Measurements from ENCODE around the gene ID1.
A peak's percentile ranks its signal among the peaks of the same experiment; 100 is the strongest.
"Not testable (repeated sequence)": the region's sequence is repeated elsewhere in the genome, so short reads cannot be mapped to it uniquely, and the experiment has no call there.

Gene ID1

DNA sequence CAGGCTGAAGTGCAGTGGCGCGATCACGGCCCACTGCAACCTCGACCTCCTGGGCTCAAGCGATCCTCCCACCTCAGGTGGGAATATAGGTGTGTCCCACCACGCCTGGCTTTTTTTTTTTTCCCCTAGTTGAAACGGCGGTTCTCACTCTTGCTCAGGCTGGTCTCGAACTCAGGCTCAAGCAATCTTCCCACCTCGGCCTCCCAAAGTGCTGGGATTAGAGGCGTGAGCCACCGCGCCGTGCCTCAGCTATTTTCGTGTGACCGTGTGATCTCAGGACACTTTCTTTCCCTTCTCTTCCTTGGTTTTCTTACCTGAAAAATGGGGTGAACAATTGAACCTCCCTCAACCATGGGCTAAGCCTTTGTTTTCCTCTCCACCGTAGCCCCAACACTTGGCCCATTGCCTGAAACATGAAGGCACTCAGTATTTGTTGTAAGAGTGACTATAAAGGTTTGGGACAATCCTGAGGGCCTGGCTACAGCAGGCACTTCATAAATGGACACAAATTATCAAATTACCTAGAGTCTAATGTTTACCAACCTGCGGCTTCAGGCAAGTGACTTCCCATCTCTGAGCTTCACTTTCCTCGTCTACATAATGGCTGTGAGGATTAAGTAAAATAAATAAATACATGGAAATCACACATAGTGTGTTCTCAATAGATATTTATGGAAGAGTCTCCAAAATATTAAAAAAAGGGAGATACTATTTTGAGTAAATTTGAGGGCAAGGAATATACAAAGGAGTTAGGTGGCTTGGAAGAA lies 31.4 kb upstream of the ID1 start:
- DNase-seq (ENCODE audit: low read depth, low spot score) = no peak

DNA sequence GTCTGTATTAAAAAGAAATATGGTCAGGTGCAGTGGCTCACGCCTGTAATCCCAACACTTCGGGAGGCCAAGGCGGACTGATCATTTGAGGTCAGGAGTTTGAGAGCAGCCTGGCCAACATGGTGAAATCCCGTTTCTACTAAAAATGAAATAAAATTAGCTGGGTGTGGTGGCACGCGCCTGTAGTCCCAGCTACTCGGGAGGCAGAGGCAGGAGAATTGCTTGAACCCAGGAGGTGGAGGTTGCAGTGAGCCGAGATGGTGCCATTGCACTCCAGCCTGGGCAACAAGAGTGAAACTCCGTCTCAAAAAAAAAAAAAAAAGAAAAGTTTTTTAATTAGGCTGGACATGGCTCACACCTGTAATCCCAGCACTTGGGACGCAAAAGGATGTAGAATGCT lies 30.1 kb upstream of the ID1 start:
- DNase-seq (ENCODE audit: low read depth, low spot score) = not testable (repeated sequence)

DNA sequence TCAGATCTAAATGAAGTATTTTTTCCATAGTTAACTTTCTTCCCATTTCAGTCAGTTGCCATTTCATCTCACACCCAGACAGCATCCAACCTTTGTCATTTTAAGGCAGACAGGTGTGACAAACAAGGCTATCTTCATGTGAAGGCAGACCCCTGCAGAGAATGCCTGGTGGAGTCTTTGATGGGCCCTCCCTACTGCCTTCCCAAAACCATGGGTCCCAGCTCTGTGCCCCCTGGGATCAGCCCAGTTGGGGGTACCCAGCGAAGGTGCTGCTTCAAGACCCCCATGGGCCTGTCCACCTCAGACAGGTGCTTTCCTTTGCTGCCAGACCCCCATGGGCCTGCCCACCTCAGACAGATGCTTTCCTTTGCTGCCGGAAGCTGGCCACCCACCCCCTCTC lies 28.3 kb upstream of the ID1 start:
- DNase-seq (ENCODE audit: low read depth, low spot score) = no peak

DNA sequence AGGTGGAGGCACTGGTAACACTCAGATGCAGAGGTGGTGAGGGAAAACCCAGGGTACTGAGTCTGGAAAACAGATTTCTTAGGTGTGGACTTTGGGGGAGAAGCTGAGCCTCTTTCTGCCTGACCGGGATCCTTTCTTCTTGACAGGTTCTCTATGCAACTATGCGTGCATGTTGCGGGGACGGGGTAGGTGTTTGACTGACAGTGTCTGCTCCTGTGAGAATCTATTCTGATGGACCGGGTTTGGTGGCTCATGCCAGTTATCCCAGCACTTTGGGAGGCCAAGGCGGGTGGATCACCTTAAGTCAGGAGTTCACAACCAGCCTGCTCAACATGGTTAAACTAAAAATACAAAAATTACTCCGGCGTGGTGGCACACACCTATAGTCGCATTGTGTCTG lies 27.9 kb upstream of the ID1 start:
- DNase-seq (ENCODE audit: low read depth, low spot score) = no peak

DNA sequence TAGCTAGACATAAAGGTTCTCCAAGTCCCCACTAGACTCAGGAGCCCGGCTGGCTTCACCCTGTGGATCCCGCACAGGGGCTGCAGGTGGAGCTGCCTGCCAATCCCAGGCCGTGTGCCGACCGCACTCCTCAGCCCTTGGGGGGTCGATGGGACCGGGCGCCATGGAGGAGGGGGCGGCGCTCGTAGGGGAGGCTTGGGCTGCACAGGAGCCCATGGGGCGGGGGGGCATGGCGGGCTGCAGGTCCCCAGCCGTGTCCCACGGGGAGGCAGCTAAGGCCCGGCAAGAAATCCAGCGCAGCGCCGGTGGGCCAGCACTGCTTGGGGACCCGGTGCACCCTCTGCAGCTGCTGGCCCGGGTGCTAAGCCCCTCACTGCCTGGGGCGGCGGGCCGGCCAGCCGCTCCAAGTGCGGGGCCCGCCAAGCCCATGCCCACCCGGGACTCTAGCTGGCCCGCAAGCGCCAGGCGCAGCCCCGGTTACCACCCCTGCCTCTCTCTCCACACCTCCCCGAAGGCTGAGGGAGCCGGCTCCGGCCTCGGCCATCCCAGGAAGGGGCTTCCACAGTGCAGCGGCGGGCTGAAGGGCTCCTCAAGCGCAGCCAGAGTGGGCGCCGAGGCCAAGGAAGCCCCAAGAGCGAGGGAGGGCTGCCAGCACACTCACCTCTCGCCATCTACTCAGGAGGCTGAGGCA lies 26.5 kb upstream of the ID1 start:
- no peak for DNase-seq (ENCODE audit: low read depth, low spot score)

DNA sequence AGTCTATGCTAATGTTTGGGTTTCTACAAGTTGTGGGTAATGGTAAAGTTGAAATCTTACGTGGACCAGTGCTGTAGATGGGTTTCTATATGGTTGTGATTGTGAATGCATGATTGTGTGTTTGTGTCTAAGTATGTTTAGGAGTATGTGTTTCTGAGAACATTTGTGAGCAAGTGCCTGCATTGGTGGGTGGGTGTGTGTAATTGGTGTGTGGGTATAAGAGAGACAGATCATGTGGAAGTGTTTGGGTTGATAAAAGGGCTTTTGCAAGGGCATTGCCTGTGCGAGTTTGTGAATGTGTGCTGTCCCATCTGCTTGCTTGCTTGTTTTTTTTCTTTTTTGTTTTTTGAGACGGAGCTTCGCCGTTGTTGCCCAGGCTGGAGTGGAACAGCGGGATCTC lies 25.8 kb upstream of the ID1 start:
- DNase-seq (ENCODE audit: low read depth, low spot score) = no peak

DNA sequence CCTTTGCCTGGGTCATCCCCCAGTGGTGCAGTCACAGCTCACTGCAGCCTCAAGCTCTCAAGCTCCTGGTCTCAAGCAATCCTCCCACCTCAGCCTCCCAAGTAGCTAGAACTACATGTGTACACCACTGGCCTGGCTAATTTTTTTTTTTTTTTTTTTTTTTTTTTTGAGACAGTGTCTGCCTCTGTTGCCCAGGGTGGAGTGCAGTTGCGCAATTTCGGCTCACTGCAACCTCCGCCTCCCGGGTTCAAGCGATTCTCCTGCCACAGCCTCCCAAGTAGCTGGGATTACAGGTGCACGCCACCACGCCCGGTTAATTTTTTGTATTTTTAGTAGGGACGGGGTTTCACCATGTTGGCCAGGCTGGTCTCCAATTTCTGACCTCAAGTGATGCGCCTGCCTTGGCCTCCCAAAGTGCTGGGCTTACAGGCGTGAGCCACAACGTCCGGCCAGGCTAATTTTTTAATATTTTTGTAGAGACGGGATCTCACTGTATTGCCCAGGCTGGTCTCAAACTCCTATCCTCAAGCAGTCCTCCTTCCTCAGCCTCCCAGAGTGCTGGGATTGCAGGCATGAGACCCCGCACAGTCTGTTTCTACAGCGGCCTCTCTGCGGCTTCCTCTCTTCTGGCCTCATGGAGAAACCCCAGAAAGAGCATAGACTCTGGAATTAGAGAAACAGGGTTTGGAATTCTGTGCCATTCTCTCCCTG lies 25.0 kb upstream of the ID1 start:
- DNase-seq (ENCODE audit: low read depth, low spot score) = not testable (repeated sequence)

DNA sequence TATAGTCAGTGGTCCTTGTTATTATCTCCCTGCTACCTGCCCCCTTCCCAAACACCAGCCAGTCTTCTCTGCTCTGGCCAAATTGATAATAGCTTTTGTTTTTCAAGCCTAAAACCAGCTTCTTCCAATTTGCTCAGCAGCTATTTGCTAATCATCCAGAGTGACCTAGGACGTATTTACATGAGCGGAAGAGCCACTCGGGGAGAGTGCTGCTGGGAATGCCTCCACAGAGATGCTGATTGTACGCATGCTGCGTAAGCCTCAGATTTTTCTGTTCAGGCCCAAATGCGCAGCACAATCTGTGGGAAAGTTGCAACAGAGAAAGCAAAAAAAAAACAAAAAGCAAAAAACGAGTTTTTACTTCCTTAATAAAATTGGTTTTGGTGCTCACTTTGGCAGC lies 24.4 kb upstream of the ID1 start:
- no peak for DNase-seq (ENCODE audit: low read depth, low spot score)

DNA sequence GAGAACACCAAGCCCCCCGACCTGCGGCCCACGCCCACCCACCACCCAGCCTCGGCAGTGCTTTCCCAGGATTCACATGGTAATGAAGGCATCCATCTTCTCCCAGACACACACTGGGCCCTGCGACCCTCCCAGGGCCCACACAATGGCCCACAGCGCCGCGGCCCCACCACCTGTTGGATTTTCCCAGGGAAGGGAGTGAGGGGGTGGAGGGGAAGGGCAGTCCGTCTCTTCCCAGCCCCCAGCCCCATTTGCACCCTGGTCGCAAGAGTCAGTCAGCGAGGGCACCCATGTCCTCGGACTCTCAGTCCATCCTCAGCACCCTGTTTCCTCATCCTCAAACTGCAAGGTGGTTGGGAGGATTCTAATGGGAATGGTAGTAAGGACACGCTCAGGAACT lies 23.7 kb upstream of the ID1 start:
- no peak for DNase-seq (ENCODE audit: low read depth, low spot score)

DNA sequence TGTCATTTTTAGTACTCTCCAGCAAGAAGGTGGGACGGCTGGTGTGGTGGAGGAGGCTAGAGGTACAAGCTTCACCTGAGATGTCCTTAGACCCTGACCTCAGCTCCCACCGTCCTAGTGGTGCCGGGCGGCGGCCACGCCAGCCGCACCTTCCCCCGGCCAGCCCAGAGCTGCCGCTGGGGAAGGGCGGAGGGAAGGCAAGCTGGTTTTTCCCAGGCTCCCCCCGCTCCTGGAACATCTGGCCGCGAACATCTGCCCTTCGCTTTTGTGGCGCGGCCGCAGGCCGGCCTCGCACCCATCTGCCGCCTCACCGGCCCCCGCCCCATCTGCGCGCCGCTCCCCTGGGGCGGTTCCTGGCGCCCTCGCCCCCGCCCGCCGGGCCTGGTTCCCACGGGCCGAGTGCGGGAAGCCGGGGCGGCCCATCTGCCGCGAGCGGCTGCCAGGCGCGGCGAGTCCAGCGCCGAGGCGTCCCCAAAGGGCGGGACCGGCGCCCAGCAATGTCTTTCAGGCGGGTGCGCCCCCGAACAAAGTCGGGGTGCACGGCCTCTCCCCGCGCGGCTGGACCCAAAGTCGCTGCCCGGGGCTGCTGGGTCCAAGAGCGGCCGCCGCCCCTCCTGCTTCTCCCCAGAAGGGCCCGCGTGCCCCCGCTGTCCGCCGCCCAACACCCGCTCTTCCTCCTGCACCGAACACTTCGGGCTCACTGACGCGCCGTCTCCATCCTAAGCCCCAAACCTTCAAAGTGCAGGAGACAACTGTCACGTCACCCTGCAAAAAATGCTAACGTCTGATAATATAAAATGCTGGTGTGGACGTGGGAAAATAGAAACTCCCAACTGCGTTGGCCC lies 17.3 kb upstream of the ID1 start:
- no peak for DNase-seq (ENCODE audit: low read depth, low spot score)

DNA sequence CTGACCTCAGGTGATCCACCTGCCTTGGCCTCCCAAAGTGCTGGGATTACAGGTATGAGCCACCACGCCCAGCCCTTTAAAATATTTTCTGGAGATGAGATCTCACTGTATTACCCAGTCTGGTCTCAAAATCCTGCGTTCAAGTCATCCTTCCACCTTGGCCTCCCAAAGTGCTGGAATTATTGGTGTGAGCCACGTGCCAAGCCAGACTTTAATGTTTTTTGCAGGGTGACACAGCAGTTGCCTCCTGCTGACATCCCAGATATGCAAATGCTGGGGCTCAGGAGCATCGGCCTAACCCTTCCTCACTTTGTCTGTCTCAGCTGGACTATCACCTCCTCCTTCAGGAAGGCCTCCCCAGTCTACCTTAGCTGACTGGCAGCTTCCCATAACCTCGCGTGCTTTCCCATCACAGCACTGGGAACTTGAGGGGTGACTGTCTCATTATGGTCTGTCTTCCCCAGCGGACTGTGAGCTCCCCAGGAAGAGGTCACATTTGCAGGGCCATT lies 14.3 kb upstream of the ID1 start:
- DNase-seq (ENCODE audit: low read depth, low spot score) = no peak

DNA sequence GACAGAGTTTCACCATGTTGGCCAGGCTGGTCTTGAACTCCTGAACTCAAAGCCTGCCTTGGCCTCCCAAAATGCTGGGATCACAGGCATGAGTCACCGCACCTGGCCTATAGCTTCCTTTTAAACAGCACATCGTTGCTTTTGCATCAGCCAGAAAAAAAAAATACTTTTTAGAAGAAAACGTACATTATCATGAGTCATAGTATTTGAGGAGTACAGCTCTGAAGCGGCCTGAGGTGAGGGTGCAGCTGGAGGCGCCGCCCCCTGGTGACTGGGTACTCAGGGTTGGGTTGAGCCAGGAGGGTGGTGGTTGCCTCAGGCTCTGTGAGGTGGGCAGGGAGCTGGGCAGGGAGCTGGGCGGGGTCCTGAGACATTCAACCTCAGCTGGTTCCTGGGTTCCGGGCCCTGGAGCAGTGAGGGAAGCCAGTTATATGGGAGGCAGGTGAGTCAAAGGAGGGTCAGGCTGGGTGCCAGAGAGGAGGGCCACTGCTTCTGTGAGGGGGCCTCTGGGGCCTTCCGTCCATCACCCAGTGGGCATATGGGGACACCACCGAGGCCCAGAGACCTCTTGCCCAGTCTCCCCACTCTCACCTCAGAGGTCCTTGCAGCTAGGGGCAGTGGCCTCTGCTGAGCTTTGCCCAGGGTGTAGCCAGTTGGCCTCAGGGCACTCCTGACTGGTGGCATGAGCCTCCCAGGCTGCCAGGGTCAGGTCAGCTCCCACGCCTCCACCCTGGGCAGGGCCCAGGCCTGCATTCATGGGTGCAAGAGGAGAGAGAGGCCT lies 11.7 kb upstream of the ID1 start:
- DNase-seq (ENCODE audit: low read depth, low spot score) = no peak

DNA sequence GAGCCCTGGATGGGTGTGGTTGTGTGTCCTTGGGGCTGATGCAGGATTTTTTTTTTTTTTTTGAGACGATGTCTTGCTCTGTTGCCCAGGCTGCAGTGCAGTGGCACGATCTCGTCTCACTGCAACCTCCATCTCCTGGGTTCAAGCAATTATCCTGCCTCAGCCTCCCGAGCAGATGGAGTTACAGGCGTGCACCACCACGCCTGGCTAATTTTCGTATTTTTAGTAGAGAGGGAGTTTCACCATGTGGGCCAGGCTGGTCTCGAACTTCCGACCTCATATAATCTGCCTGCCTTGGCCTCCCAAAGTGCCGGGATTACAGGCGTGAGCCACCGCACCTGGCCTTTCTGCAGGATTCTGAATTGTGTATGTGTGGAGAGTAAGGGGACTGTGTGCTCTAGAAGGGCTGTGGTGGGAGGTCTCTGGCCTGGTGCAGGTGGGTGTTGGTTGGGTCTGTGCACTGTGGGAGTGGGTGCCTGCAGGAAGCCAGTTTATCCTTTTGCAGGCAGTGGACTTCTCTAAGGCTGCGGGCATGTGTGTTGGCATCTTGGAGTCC lies 11.0 kb upstream of the ID1 start:
- no peak for DNase-seq (ENCODE audit: low read depth, low spot score)

DNA sequence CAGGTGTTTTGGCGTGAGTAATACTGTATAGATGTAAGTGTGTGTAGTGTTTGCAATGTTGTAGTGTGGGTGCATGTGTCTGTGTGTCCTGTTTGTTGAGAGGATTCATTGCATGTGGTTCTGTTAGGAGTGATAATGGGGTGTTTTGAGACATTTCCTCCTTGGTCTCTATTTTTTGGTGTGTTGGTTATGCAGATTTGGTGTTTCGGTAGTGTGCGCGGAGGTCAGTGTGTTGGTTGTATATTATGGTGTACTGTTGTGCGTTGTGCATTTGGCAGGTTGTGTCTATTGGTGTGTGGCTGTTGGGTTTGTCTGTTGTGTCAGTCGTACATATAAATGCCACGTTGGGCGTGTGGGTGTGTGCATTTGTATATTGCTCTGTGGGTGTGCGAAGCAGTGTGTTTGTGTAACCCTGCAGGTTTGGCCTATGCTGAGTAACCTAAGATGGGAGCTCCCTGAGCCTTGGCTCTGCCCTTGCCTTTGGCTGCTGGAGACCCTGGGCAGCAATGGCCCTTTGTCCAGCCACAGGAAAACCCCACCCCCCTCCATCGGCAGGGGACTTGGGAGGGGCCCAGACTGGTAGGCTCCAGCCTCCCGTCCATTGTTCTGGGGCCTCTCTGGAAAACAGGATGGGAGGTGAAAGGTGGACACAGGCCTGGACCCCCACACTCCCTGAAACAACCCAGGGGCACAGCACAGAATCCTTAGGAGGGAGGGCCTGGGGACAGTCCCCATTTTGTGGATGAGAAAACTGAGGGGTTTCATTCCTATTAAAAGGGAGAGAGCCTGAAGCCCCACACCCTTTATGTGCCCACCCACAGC lies 10.3 kb upstream of the ID1 start:
- no peak for DNase-seq (ENCODE audit: low read depth, low spot score)

DNA sequence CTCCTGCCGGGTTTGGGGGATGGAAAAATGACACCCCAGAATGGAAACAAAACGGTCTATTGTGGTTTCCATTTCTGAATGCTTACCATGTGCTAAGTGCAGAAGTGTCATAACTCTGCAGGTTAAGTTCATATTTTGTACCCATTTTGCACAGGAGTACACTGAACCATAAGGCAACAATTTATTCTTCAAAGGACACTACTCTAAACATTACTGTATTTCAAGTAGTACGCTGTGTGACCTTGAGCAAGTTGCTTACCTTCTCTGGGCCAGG lies 9.8 kb upstream of the ID1 start:
- no peak for DNase-seq (ENCODE audit: low read depth, low spot score)

DNA sequence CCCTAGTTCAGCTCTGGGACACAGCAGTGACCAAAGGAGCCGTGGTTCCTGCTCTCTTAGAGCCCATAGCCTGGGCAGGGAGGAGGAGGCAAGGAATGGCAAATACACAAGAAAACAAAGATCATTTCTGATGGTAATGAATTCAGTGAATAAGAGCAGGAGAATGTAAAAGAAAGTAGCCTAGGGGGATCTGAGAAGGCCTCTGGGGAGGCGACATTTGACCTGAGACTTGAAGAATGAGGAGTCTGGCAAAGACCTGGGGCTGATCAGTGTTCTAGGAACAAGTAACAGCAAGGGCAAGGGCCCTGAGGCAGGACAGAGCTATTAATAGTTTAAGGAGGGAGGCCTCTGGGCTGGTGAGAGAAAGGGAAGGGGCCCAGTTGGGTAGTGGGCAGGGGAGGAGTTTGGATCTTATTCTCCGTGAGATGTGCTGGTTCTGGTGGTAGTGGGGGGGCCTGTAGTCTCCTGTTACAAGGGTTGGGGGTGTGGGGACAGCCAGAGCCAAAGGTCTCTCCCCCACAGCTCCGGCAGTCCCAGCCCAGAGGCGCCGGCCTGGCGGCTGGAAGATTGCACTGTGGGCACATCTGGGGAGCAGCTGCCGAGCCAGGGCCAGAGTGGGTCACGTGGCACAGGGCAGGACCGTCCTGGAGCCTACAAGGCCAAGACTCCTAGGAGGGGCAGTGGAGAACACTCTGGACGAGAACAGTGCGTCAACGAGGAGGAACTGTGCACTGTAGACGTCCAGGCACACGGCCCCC lies 9.3 kb upstream of the ID1 start:
- peak; percentile 75 for DNase-seq (ENCODE audit: low read depth, low spot score)

DNA sequence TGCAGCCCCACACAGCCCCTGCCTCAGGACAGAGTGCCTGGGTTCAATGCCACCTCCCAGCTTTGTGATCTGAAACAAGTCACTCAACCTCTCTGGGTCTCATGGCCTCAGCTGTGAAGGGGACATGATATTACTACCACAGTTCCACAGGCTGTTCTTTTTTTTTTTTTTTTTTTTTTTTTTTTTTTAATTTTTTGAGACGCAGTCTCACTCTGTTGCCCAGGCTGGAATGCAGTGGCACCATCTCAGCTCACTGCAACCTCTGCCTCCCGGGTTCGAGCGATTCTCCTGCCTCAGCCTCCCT lies 8.7 kb upstream of the ID1 start:
- DNase-seq (ENCODE audit: low read depth, low spot score) = not testable (repeated sequence)

DNA sequence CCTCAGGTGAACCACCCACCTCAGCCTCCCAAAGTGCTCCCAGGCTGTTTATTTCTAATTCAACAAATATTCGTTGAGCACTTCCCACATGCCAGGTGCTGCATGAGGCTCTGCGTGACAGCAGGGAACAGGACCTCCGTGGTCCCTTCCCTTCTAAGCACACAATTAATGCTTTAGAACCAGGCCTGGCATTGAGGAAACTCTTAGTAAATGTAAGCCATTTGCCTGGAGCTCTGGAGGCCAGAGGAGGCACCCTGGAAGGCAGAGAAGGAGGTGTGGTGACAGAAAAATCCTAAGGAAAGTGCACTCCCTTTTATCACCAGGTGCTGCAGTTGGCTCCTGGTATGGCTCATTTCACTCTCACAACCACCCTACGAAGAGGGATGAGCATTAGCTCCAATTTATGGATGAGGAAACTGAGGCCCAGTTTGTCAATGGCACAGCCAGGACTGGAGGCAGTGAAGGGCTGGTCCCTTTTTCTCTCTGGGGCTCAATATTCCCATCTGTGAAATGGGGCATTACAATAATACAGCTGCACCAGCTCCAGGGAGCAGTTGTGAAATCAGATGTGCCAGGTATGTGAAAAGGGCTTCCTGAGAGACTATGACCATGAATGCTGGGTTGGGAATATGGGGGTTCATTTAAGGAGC lies 8.1 kb upstream of the ID1 start:
- DNase-seq (ENCODE audit: low read depth, low spot score) = no peak

DNA sequence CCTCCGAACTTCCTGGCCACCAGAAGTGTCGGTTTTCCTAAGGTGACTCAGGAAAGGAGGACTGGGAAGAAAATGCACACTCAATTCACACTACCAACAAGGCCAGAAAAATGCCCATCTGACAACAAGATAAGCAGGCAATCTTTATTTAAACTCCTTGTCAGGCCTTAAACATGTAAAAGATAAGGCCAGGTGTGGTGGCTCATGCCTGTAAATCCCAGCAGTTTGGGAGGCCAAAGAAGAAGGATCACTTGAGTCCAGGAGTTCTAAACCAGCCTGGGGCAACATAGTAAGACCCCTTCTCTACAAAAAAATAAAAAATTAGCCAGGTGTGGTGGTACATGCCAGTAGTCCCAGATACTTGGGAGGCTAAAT lies 7.6 kb upstream of the ID1 start:
- no peak for DNase-seq (ENCODE audit: low read depth, low spot score)
